HEK293T (cell line): ENCODE data around the gene KCNE3.
A peak's percentile ranks its signal among the peaks of the same experiment; 100 is the strongest.

Source experiments
- CTCF ChIA-PET: fragments of 350-600 bp; formaldehyde crosslinking; extraction: SDS; loops from one replicate; lab custom pipeline; 2021; ENCODE audit warnings: antibody characterized with exemption, inconsistent platforms; lab: Yijun Ruan, JAX
- POLR2A ChIA-PET: fragments of 350-600 bp; formaldehyde crosslinking; extraction: SDS; loops from one replicate; lab custom pipeline; 2020; ENCODE audit warnings: antibody characterized with exemption, inconsistent platforms; lab: Yijun Ruan, JAX
- DNase-seq: peaks from one replicate; pipeline ENCODE4 v3.0.0; 2012; ENCODE audit warnings: mixed read lengths; ENCODE audit errors: extremely low spot score
- ARNT ChIP-seq: fragments of 450-650 bp; IDR thresholded peaks from 2 replicates; pipeline ENCODE4 v1.6.1; 2017; ENCODE audit warnings: mild to moderate bottlenecking
- BHLHE40 ChIP-seq: fragments of 450-650 bp; IDR thresholded peaks from 2 replicates; pipeline ENCODE4 v1.6.1; 2016; ENCODE audit warnings: mild to moderate bottlenecking, moderate library complexity, borderline replicate concordance
- CTBP1 ChIP-seq: fragments of 450-650 bp; IDR thresholded peaks from 2 replicates; pipeline ENCODE4 v1.6.1; 2016; ENCODE audit warnings: borderline replicate concordance
- ELF4 ChIP-seq: fragments of 450-650 bp; IDR thresholded peaks from 2 replicates; pipeline ENCODE4 v1.6.1; 2017; ENCODE audit warnings: antibody characterized with exemption
- FOXA1 ChIP-seq: fragments of 450-650 bp; IDR thresholded peaks from 2 replicates; pipeline ENCODE4 v1.6.1; 2016; ENCODE audit warnings: mild to moderate bottlenecking
- FOXK2 ChIP-seq: fragments of 450-650 bp; IDR thresholded peaks from 2 replicates; pipeline ENCODE4 v1.6.1; 2016; ENCODE audit warnings: mild to moderate bottlenecking
- FOXM1 ChIP-seq: fragments of 450-650 bp; IDR thresholded peaks from 2 replicates; pipeline ENCODE4 v1.6.1; 2017; ENCODE audit warnings: mild to moderate bottlenecking, borderline replicate concordance
- HDGF ChIP-seq: fragments of 450-650 bp; IDR thresholded peaks from 2 replicates; pipeline ENCODE4 v1.6.1; 2017; ENCODE audit warnings: antibody characterized with exemption, borderline replicate concordance
- L3MBTL2 ChIP-seq: fragments of 450-650 bp; conservative IDR thresholded peaks from 2 replicates; pipeline ENCODE4 v1.6.1; 2016; ENCODE audit warnings: mild to moderate bottlenecking
- LEF1 ChIP-seq: fragments of 450-650 bp; IDR thresholded peaks from 2 replicates; pipeline ENCODE4 v1.6.1; 2017; ENCODE audit warnings: mild to moderate bottlenecking, borderline replicate concordance
- NFRKB ChIP-seq: fragments of 450-650 bp; IDR thresholded peaks from 2 replicates; pipeline ENCODE4 v1.6.1; 2016; ENCODE audit warnings: mild to moderate bottlenecking, moderate library complexity
- PKNOX1 ChIP-seq: fragments of 450-650 bp; IDR thresholded peaks from 2 replicates; pipeline ENCODE4 v1.6.1; 2016
- SP1 ChIP-seq: fragments of 450-650 bp; IDR thresholded peaks from 2 replicates; pipeline ENCODE4 v1.6.1; 2017
- SUZ12 ChIP-seq: fragments of 450-650 bp; IDR thresholded peaks from 2 replicates; pipeline ENCODE4 v1.6.1; 2016; ENCODE audit warnings: mild to moderate bottlenecking
- TARDBP ChIP-seq: fragments of 450-650 bp; IDR thresholded peaks from 2 replicates; pipeline ENCODE4 v1.6.1; 2016
- ZNF384 ChIP-seq: fragments of 450-650 bp; IDR thresholded peaks from 2 replicates; pipeline ENCODE4 v1.6.1; 2016

The KCNE3 gene

GRCh38 chr11:74453373-74453975 lies 13.9 kb downstream of the KCNE3 start:
- POLR2A ChIA-PET: interaction anchor here (0.6 to 1.7 kb wide), 4 partner anchors 39 to 113 kb away, joined by 3 to 6 read pairs (median 4); partner anchors contain the start of genes LIPT2 and PGM2L1
- peak; percentile 73 for DNase-seq
- CTCF ChIA-PET: interaction anchor here (0.6 to 5.1 kb wide), 11 partner anchors 8 to 198 kb away, joined by 3 to 40 read pairs (median 5); partner anchors contain the start of gene LIPT2
- TF ChIP-seq NFRKB (no peak), LEF1 (no peak), FOXK2 (no peak), BHLHE40 (no peak), FOXA1 (no peak), L3MBTL2 (no peak), TARDBP (no peak), ZNF384 (no peak), SUZ12 (no peak), CTBP1 (no peak), SP1 (no peak), HDGF (no peak), ELF4 (no peak)

DNA sequence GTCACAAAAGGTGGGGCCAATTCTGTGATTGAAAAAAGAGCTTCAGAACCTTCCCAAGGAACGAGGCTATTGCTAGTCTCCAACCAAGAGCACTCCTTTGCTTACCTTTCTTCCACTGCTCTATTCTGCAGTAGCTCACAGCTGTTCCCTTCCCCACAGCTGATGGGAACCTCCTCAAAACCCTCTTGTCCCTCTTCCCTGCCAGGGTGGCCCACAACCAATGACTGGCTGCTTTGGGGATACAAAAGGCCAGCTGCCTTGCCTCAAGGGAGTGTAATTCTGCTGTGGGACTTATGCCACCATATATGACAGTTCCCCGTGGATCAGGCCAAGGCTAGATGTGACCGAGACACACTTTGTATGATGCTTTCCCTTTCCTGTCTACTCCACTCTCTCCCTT lies 15.0 kb downstream of the KCNE3 start:
- TF ChIP-seq ARNT (no peak), TARDBP (no peak)
- POLR2A ChIA-PET: interaction anchor here (1.3 to 1.7 kb wide), 2 partner anchors 41 to 54 kb away, joined by 5 to 6 read pairs; partner anchors contain the start of genes LIPT2 and PGM2L1
- no peak for DNase-seq
- CTCF ChIA-PET: interaction anchor here (0.6 to 5.1 kb wide), 5 partner anchors 8 to 614 kb away, joined by 3 to 40 read pairs (median 4); no protein-coding TSS in a partner anchor

DNA sequence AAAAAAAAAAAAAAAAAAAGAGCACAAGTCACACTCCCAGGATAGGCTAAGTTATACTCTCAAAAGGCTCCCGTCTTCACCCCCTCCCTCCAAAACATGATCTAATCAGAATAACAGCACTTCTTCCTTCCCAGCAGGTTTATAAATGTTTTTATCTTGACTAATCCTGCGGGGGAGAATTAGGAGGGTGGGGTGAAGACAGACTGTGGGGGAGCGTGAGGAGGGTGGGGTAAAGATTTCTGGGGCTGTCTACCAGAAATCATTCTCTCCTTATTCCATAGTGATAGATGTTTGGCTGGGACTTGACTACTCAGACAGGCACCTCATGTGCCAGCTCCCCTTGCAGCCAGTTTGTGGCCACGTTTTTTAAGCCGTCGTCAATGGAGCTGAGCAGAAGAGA lies 17.0 kb downstream of the KCNE3 start:
- TF ChIP-seq TARDBP (no peak), NFRKB (no peak), BHLHE40 (no peak), PKNOX1 (no peak), SP1 (no peak), HDGF (no peak), FOXK2 (no peak), FOXM1 (no peak), SUZ12 (no peak)
- ChIA-PET CTCF (interaction anchor here (0.6 to 5.1 kb wide), 14 partner anchors 8 to 1998 kb away, joined by 3 to 39 read pairs (median 5); no protein-coding TSS in a partner anchor), POLR2A (interaction anchor here (0.7 to 2.5 kb wide), 3 partner anchors 43 to 60 kb away, joined by 3 to 9 read pairs (median 3); partner anchors contain the start of genes LIPT2 and PGM2L1)

DNA sequence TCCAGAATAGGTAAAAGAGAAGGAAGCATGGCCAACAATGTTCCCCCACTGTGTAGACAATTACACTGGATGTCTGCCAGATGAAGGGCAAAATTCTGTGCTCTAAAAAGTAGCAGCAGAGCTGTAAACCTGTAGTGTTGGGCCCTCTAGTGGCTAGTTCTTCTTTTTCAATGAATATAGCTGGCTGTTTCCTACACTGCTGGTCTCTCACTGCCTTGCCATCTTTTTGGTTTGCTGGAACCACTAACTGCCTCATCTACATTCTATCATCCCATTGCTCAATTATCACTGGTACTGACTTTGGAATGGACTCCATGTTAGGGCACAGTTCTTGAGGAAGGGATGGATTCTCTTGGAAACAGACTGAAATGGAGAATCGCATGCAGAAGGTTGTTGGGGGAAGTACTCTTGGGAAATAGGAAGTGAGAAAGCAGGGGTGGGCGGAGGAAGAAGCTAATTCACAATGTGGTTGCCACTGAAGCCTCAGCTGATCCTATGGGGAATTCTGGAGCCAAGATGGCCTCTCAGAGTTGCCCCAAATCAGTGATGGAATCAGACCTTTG lies 17.9 kb downstream of the KCNE3 start:
- POLR2A ChIA-PET: interaction anchor here (0.7 to 2.5 kb wide), 2 partner anchors 44 to 51 kb away, joined by 4 to 9 read pairs; partner anchors contain the start of genes LIPT2 and PGM2L1
- DNase-seq: peak; percentile 69
- CTCF ChIA-PET: interaction anchor here (0.5 to 5.1 kb wide), 17 partner anchors 9 to 1999 kb away, joined by 3 to 39 read pairs (median 4); no protein-coding TSS in a partner anchor
- TF ChIP-seq ARNT: no peak
- no peak for TF ChIP-seq CTBP1
- TF ChIP-seq FOXK2: no peak
- no peak for TF ChIP-seq BHLHE40
- TF ChIP-seq PKNOX1: no peak
- TF ChIP-seq FOXA1: no peak
- no peak for TF ChIP-seq FOXM1
- no peak for TF ChIP-seq L3MBTL2
- no peak for TF ChIP-seq ZNF384
- TF ChIP-seq SP1: no peak
- no peak for TF ChIP-seq ELF4
- no peak for TF ChIP-seq NFRKB
- TF ChIP-seq LEF1: no peak
- no peak for TF ChIP-seq SUZ12
- TF ChIP-seq TARDBP: no peak
- no peak for TF ChIP-seq HDGF

More for the DNA sequence above, 17.0 kb downstream of the KCNE3 start:
- no peak for DNase-seq

DNA sequence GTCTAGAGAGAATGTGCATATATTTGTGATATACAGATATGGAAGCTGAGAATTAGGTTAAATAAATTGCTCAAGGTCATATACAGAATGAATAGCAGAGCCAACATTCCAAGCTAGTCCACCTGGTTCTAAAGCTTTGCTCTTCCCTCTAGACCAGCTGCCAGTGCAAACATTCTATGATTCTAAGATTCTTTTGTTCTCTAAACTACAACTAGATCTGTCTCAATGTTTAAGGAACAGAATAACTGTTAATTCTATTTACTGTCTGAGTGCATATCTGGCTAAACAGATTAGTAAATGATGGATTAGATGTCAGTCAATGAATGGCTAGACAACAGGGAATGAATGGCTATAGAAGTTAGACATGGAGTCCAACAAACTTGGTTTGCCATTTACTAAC lies 19.6 kb downstream of the KCNE3 start:
- CTCF ChIA-PET: interaction anchor here (0.5 kb wide), 1 partner anchor 40 kb away, joined by 3 read pairs; no protein-coding TSS in a partner anchor
- TF ChIP-seq L3MBTL2 (no peak), SUZ12 (no peak), ARNT (no peak), ELF4 (no peak), HDGF (no peak)
- DNase-seq: no peak
- POLR2A ChIA-PET: no interaction called here

DNA sequence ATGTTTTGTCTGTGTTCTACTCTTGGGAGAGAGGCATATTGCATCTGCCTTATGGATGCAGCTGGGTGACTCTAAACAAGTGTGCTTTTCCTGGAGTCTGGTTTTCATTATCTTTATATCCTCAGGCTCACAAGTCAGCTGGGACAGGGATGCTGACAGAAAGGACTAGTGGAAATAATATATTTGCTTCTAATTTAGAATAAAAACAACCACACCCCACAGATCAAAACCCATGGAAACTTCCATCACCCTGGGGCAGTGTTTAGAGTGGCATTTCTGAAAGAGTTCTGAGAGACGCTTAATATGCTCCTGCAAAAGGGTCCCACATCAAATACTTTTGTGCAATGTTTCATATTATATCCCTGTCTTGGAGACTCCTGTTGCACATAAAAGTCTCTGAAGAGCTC lies 20.8 kb downstream of the KCNE3 start:
- POLR2A ChIA-PET: no interaction called here
- CTCF ChIA-PET: interaction anchor here (0.7 kb wide), 1 partner anchor 57 kb away, joined by 3 read pairs; no protein-coding TSS in a partner anchor
- no peak for TF ChIP-seq ARNT
- no peak for TF ChIP-seq LEF1
- no peak for TF ChIP-seq FOXA1
- no peak for TF ChIP-seq FOXM1
- no peak for TF ChIP-seq NFRKB
- TF ChIP-seq PKNOX1: no peak
- TF ChIP-seq ELF4: no peak
- TF ChIP-seq SUZ12: no peak
- no peak for TF ChIP-seq CTBP1
- TF ChIP-seq SP1: no peak
- TF ChIP-seq FOXK2: no peak
- no peak for TF ChIP-seq ZNF384
- no peak for TF ChIP-seq HDGF
- TF ChIP-seq BHLHE40: no peak
- TF ChIP-seq TARDBP: no peak
- TF ChIP-seq L3MBTL2: no peak
- no peak for DNase-seq
